Measurements from ENCODE around the gene CTNNA3.
A peak's percentile ranks its signal among the peaks of the same experiment; 100 is the strongest.
"Not testable (repeated sequence)": the region's sequence is repeated elsewhere in the genome, so short reads cannot be mapped to it uniquely, and the experiment has no call there.

CTNNA3 gene

DNA sequence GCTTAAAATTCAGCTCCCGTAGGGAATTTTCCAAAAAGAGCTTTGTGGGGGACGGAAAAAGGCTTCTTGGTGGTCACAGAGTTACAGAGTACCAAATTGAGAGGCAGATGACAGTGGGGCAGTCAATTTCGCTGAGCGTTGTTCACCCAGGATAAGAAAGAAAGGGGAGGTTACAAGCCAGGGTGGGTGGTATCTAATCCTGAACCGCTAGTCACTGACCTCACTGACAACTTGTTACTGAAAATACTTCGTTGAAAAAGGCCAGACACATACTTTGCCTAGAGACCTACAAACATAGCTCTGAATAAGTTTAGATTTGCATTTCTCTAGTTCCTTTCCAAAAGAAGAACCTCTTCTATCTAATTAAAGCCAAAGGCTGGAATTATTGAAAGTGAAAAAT, at the start of gene CTNNA3:
Gene CTNNA3, minus strand, starts transcription at position 167 of the 400 bp plus-strand sequence.
- FAIRE-seq (no peak), DNase-seq (ENCODE audit: low spot score) (no peak)

DNA sequence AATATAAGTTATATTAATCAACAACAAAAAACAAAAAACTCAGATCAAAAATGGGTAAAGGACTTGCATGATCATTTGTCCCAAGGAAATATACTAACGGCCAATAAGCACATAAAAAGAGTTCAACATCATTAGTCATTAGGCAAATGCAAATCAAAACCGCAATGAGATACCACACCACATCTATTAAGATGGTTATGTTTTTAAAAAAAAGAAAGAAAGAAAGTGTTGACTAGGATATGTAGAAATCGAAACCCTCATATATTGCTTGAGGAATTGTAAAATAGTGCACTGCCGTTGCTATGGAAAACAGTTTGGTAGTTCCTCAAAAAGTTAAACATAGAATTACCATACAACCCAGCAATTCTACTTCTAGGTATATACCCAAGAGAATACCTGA, 39.4 kb upstream of the CTNNA3 start:
- DNase-seq (ENCODE audit: low spot score) (no peak), FAIRE-seq (no peak)

DNA sequence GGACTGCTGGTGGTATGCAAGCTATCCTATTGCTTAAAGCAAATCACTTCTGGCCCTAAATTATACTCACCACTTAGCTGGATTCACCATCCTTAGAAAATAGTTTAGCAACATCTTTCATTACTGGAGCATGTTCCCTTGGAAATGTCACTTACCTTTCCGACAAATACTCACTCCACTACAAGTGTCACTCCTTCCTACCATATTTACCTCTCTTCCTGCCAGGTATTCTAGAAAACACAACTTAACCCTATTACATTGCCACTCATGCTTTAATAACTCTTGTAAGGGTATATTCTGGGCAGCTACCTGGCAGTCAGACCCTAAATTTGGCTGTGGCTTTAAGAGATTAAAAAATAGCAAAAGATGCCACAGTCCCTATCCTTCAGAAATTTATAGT, 37.5 kb upstream of the CTNNA3 start:
- DNase-seq (ENCODE audit: low spot score): no peak
- no peak for FAIRE-seq

DNA sequence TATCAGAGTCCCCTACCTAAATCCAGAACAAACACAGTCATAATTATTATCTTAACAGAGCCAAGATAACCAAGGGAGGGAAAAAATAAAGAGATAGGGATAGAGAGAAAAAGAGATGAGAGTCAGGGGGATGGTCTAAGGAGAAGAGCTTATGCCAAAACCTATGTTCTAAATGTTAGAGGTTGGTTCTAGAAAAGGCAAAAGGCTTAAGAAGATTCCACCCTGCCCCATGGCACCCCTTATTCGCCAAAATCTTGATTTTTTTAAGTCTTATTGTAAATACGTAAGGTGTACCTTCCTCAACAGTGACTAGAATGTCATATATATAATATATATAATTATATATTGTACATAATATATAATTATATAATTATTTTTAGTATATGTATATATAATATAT, 29.6 kb upstream of the CTNNA3 start:
- DNase-seq (ENCODE audit: low spot score): no peak
- no peak for FAIRE-seq

DNA sequence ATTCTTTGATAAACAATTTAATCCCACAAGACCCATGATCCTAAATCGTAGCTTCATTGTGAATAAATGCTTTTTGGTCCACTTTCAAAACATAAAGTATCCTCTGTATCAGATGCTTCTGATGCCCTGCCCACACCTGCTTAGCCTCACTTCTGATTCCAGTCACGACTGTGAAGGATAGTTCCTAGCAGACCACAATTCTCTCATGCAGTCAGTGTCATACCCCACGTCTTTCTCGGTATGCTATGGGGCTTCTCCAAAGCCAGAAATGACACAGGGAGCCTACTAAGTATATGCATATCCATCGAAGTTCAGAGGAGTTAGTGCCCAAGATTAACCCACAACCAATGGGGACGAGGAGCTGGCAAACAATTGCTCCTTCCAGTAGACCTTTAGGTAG, 27.6 kb upstream of the CTNNA3 start:
- DNase-seq (ENCODE audit: low spot score) (no peak), FAIRE-seq (no peak)

DNA sequence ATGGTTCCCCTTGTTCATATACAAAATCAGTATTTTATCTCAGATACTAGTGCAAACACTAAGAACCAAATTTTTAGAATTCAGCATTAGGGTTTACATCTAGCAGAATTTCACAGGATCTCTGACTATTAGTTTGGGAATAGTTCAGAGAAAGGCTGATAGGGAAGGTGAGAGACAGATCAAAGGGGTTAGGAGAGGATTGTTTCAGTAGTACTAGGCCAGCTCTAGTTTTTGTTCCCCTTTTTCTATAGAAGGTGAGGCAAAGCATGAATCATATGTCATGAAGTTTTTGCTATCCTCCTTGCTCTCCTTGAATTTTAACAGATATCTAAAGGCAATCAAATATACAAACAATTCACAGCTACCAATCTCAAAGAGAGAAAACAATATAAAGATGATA, 26.1 kb upstream of the CTNNA3 start:
- no peak for DNase-seq (ENCODE audit: low spot score)
- no peak for FAIRE-seq

DNA sequence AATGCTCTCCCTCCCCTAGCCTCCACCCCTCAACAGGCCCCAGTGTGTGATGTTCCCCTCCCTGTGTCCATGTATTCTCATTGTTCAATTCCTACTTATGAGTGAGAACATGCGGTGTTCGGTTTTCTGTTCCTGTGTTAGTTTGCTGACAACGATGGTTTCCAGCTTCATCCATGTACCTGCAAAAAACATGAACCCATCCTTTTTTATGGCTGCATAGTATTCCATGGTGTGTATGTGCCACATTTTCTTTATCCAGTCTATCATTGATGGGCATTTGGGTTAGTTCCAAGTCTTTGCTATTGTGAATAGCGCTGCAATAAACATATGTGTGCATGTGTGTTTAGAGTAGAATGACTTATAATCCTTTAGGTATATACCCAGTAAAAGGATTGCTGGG, 20.5 kb upstream of the CTNNA3 start:
- DNase-seq (ENCODE audit: low spot score); FAIRE-seq: not testable (repeated sequence)

DNA sequence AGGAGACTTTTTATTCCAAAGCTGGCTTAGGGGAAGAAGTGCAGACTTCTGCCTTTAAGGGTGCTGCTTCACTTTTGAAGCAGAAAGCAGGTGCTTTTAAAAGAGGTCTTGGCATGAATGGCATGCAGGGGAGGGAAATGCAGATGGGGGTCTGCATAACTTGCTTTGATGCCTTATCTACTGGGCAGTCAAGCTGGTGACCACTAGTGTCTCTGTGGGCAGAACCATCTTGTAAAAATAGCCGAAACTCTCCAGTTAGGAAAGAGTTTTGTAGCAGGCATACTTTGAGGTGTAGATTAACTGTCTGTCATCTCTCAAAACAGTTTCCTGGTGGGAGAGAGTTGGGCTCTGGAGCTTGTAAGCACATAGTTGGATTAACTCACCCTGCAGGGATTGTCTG, 9.9 kb upstream of the CTNNA3 start:
- DNase-seq (ENCODE audit: low spot score) (no peak), FAIRE-seq (no peak)

DNA sequence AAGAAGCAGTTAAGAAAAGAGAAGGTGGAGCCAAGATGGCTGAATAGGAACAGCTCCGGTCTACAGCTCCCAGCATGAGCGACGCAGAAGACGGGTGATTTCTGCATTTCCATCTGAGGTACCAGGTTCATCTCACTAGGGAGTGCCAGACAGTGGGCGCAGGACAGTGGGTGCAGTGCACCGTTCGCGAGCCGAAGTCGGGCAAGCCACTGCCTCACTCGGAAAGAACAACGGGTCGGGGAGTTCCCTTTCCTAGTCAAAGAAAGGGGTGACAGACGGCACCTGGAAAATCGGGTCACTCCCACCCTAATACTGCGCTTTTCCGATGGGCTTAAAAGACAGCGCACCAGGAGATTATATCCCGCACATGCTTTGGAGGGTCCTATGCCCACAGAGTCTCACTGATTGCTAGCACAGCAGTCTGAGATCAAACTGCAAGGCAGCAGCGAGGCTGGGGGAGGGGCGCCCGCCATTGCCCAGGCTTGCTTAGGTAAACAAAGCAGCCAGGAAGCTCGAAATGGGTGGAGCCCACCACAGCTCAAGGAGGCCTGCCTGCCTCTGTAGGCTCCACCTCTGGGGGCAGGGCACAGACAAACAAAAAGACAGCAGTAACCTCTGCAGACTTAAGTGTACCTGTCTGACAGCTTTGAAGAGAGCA, 3.7 kb upstream of the CTNNA3 start:
- FAIRE-seq; DNase-seq (ENCODE audit: low spot score): not testable (repeated sequence)

DNA sequence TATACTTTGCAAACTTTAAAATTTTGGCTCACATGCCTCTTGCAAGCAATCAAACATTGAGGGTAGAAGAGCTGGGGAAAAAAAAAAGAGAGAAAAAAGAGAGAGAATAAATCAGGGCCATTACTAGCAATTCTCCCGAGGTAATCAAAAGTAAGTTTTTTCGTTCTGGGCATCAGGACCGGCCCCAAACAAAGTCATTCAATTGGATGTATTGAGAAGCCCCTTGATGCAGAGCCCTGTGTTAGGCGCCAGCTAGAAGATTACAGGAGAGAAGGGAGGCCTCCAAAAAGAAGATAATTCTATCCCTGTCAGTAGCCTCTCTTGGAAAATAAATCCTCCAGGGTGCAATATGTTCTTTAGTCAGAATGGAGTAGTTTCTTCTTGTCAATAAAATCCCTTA, 2.2 kb upstream of the CTNNA3 start:
- FAIRE-seq: no peak

DNA sequence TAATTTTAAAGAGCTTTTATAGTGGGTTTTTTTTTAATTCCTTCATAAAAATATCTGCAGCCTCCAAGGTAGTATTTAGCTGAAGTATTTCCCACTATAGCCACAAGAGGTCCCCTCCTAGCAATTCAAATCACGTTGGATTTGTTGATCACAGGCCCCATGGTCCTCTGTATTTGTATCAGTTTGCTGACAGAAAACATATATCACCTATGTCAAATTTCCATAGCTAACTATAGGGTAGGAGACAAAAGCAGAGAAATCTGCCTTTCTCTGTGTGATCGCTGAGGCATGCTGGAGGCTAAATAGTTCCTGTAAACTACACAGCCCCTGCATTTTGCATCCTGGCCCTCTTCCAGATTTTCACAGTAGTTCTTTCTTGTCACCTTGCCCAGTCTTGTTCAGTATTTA, 1.7 kb upstream of the CTNNA3 start:
- FAIRE-seq: peak; percentile 53
- peak; percentile 32 for DNase-seq (ENCODE audit: low spot score)

More for the DNA sequence above, 2.2 kb upstream of the CTNNA3 start:
- DNase-seq (ENCODE audit: low spot score): no peak

DNA sequence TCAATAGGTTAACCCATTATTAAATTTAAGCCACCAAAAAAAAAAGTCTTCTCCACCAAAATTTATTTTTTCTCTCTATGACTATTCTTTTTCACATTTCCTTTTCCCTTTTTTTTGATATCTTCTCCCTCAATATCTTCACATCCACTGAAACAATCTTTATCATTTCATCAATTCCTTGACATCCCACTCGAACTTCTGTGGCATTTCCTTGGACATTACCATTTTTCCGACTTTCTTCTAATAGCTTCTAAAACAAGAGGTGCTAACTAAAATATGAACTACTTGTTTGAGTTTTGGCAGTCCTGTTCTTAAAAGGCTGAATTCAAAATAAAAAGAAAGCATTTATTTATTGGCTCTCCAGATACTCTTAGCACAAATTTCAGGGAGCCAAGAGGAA, 684 bp upstream of the CTNNA3 start:
- DNase-seq (ENCODE audit: low spot score) (no peak), FAIRE-seq (no peak)

DNA sequence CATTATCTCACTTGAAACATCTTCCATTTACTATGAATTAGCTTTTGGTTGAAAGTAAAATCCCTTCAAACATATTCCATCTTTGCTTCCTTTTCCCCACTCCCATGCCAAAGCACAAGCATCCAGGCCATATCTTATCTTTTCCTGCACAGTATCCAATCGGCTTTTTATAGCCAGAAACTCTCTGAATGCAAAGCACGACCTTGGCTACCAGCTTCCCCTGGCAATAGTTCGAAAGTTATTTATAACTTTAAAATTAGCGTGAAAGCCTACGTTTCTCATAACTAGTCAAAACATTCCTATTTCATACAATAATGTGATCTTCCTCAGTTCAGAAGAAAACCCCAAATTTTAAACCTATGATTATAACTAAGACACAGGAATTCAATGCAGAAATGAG, 440 bp downstream of the CTNNA3 start:
- FAIRE-seq (no peak), DNase-seq (ENCODE audit: low spot score) (no peak)

DNA sequence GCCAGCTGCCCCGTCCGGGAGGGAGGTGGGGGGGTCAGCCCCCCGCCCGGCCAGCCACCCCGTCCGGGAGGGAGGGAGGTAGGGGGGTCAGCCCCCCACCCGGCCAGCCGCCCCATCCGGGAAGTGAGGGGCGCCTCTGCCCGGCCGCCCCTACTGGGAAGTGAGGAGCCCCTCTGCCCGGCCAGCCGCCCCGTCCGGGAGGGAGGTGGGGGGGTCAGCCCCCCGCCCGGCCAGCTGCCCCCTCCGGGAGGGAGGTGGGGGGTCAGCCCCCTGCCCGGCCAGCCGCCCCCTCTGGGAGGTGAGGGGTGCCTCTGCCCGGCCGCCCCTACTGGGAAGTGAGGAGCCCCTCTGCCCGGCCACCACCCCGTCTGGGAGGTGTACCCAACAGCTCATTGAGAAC, 4.1 kb downstream of the CTNNA3 start:
- FAIRE-seq; DNase-seq (ENCODE audit: low spot score): not testable (repeated sequence)

DNA sequence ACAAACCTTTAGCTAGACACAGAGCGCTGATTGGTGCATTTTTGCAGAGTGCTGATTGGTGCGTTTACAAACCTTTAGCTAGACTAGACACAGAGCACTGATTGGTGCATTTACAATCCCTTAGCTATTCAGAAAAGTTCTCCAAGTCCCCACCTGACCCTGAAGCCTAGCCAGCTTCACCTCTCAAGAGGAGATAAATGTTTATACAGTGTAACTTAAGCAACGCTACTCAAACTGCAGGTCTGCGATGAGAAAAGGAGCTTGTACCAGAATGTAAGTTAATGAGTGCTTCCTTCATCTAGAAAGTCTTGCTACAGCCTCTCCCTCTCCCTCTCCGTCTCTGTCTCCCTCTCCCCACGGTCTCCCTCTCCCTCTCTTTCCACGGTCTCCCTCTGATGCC, 5.5 kb downstream of the CTNNA3 start:
- DNase-seq (ENCODE audit: low spot score); FAIRE-seq: not testable (repeated sequence)

DNA sequence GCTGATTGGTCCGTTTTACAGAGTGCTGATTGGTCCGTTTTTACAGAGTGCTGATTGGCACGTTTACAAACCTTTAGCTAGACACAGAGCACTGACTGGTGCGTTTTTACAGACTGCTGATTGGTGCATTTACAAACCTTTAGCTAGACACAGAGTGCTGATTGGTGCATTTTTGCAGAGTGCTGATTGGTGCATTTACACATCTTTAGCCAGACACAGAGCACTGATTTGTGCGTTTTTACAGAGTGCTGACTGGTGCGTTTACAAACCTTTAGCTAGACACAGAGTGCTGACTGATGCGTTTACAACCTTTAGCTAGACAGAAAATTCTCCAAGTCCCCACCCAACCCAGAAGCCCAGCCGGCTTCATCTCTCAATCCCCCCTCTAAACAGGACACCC, 11.9 kb downstream of the CTNNA3 start:
- FAIRE-seq: not testable (repeated sequence)

DNA sequence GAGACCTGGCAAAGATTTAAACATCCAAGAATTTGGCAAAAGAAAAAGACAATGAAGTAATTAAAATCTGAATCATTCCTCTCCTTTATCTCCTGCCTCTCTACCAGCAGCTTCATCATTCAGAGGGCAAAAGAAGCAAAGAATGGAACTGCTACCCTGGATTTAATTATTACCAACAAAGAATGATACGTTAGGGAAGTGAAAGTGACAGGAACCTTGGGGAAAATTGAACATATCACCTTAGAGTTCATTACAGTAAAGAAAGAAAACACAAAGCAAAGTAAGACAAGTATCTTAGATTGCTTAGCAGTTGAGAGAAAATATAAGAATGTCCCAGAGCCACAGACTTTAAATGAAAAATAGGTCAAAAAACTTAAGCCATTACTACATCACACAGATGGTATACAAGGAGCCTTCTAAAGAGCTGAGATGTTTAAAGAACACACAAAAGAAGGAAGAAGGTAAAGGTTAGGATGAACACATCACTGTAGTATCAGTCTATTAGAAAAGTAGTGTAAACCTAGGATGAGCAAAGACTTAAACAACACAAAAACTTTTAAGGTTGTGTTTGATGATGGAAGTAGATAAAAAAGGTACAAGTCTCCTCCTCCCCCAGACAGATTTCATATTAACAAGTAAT, 17.5 kb downstream of the CTNNA3 start:
- FAIRE-seq (no peak), DNase-seq (ENCODE audit: low spot score) (no peak)

More for the DNA sequence above, 11.9 kb downstream of the CTNNA3 start:
- DNase-seq (ENCODE audit: low spot score): not testable (repeated sequence)

DNA sequence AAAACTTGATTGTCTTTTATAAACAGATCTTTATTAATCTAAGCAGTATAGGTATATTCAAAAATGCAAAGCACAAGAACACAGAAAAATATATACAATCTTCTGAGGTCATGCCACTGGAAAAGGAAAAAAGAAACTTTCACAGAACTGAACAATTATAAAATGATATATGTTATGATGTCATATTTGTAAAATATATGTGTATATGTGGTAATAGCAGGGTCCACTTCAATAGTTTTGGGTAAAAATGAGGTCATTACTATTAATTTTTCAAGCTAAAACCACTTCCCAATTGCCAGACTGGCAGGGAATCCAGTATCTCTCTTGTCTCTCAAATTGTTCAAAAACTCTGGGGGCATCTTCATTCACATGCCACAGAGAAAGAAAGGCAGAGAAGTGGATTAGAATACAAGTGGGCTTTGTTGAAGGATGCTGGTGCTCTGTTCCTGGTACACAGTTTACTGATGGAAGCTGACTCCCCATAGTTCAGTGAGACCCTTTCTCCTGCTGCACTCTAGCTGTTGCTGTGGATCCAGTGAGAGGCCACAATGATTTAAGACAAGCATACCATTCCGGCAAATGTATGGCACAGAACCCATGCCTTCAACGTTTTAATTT, 19.7 kb downstream of the CTNNA3 start:
- no peak for DNase-seq (ENCODE audit: low spot score)
- FAIRE-seq: no peak

DNA sequence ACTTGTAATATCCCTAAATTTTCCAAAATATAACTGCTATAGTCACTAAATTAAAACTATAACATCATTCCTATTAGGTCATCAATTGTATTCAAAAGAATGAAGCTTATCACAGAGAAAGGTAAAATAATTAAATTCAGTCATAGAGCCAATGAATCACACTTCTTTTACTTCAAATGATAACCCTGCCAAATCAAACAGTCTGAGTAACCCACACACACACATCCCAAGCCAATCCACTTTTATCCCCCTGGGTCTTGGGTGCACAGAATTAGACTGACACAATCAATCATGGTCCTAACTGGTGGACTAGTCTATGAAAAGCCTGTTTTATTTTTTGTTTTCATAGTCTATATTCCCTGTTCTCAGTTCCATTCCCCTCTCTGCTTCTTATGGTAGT, 25.6 kb downstream of the CTNNA3 start:
- FAIRE-seq (no peak), DNase-seq (ENCODE audit: low spot score) (no peak)

DNA sequence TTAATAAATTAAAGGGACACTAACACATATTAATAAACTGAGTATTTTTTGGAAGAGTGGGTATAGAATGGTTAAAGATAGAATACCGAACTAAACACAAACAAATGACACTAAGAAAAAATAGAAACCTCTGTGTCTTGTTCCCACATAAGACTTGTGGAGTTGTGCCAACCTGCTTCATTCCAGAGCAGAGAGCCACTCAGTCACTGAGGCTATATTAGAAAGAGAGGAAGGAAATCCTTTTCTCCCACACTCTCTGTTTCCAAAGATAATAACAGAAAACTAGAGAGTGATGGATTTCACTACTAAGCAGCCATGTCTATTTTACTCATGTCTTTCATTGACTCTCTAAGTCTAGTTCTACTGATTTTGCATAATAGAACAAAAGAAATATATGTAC, 26.0 kb downstream of the CTNNA3 start:
- DNase-seq (ENCODE audit: low spot score) (no peak), FAIRE-seq (no peak)

DNA sequence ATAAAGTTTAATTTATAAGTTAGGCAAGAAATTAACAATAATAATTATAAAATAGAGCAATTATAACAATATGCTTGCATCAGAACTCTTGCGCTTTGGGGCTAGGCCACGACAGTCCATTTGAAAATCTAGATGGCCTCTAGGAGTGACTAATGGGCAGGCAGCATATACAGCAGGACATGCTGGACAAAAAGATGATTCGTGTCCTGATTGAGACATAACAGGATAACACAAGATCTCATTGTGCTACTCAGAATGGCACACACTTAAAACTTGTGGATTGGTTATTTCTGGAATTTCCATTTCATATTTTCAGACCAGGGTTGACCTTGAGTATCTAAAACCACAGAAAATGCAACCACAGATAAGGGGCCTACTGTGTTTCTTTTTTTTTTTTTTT, 27.5 kb downstream of the CTNNA3 start:
- DNase-seq (ENCODE audit: low spot score) (no peak), FAIRE-seq (no peak)

DNA sequence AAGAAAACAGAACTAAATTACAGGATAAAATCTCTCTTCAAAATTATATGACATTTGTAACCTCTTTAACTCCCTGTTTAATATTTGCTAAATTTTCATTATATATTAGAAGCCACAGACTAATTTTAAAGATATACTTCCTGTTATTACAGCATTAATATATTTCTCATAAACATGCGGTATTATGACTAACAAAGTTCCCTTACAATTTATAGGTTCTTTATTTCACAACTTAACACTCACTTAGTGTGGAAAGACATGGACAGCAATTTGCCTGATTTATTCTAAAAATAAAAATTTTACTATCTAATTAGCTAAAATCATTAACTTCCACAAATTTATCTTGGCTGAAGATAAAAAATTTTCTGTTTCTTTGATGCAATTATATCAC, 29.0 kb downstream of the CTNNA3 start:
- FAIRE-seq: no peak
- no peak for DNase-seq (ENCODE audit: low spot score)
